ENCODE data around the gene FUBP3. TPM values are rescaled to one million over a fixed set of nuclear protein-coding genes. Genes with fewer than 3 reads are reported as not detected.

FUBP3 gene
- total RNA-seq, 4 donors from 2014 or later: 71.7 to 83.9 (median 77.8) TPM

- WGBS, 2 donors: 2 to 4% methylated on average over 22 to 27 of the region's 40 CpGs
- intact Hi-C loops (cut with DNase I): no loop called here
These were observed 524 bp downstream of the FUBP3 start for GRCh38 chr9:130579738-130580463.

GRCh38 chr9:130581766-130582165 lies 2.4 kb downstream of the FUBP3 start:
- no peaks in the 10 kb centered on the region for H3K36me3 ChIP-seq
- no peak for DNase-seq
- H3K4me3 ChIP-seq (replicated peaks in 1 of 3): no peak overlapping the region
- peaks cover 34 to 49% of the 10 kb centered on the region in 2 donors for H3K4me1 ChIP-seq
- intact Hi-C loops (cut with DNase I): no loop called here
- TF ChIP-seq POLR2A (IDR thresholded peaks at IDR 0.05) (no peak), CTCF (IDR thresholded peaks at IDR 0.05) (no peak)
- H3K9me3 ChIP-seq: no peaks in the 10 kb centered on the region
- no peaks in the 10 kb centered on the region for H3K27me3 ChIP-seq
- H3K27ac ChIP-seq: no peak overlapping the region
- 85 to 89% methylated on average over 3 of the region's 3 CpGs for WGBS, 2 donors

More at GRCh38 chr9:130579738-130580463, 524 bp downstream of the FUBP3 start:
- no peaks in the 10 kb centered on the region for H3K36me3 ChIP-seq
- peaks cover 36 to 62% of the 10 kb centered on the region in 2 donors for H3K4me1 ChIP-seq
- DNase-seq: no peak
- no peaks in the 10 kb centered on the region for H3K9me3 ChIP-seq
- TF ChIP-seq POLR2A (IDR thresholded peaks at IDR 0.05) (no peak), CTCF (IDR thresholded peaks at IDR 0.05) (no peak)
- H3K4me3 ChIP-seq (replicated peaks in 1 of 3): peak overlapping the region; percentile 95 to 100 (median 95)
- H3K27ac ChIP-seq: peak overlapping the region in 2 of 3 donors; percentile 79 to 90
- H3K27me3 ChIP-seq: no peaks in the 10 kb centered on the region

- H3K4me1 ChIP-seq: peaks cover 32 to 44% of the 10 kb centered on the region in 2 donors
- TF ChIP-seq CTCF (IDR thresholded peaks at IDR 0.05): no peak
- TF ChIP-seq POLR2A (IDR thresholded peaks at IDR 0.05): peak in 1 of 2 donors; percentile 11
- WGBS, 2 donors: 27 to 36% methylated on average over 4 of the region's 4 CpGs
- no peaks in the 10 kb centered on the region for H3K27me3 ChIP-seq
- no peaks in the 10 kb centered on the region for H3K36me3 ChIP-seq
- no peak overlapping the region for H3K4me3 ChIP-seq (replicated peaks in 1 of 3)
- peak overlapping the region in 2 of 3 donors; percentile 37 to 51 for H3K27ac ChIP-seq
- peak; percentile 62 to 63 for DNase-seq
- intact Hi-C loops (cut with DNase I): no loop called here
- H3K9me3 ChIP-seq: no peaks in the 10 kb centered on the region
These were observed 3.9 kb downstream of the FUBP3 start for GRCh38 chr9:130583271-130583670.

GRCh38 chr9:130587921-130588320 lies 8.5 kb downstream of the FUBP3 start:
- Histone ChIP-seq H3K27ac (peak overlapping the region in 1 of 3 donors; percentile 91), H3K36me3 (no peaks in the 10 kb centered on the region), H3K4me3 (replicated peaks in 1 of 3) (no peak overlapping the region), H3K27me3 (no peaks in the 10 kb centered on the region), H3K4me1 (peaks cover 41 to 63% of the 10 kb centered on the region in 2 donors), H3K9me3 (no peaks in the 10 kb centered on the region)
- 83 to 86% methylated on average over 3 of the region's 3 CpGs for WGBS, 2 donors
- no peak for DNase-seq
- intact Hi-C loops (cut with DNase I): no loop called here
- TF ChIP-seq POLR2A (IDR thresholded peaks at IDR 0.05) (no peak), CTCF (IDR thresholded peaks at IDR 0.05) (no peak)

- Histone ChIP-seq H3K4me1 (peaks cover 37 to 60% of the 10 kb centered on the region in 2 donors), H3K4me3 (replicated peaks in 1 of 3) (no peak overlapping the region), H3K27ac (peak overlapping the region in 2 of 3 donors; percentile 82 to 91), H3K27me3 (no peaks in the 10 kb centered on the region), H3K36me3 (no peaks in the 10 kb centered on the region), H3K9me3 (no peaks in the 10 kb centered on the region)
- intact Hi-C loops (cut with DNase I): no loop called here
- no peak for DNase-seq
- TF ChIP-seq POLR2A (IDR thresholded peaks at IDR 0.05): no peak
- no peak for TF ChIP-seq CTCF (IDR thresholded peaks at IDR 0.05)
- WGBS, 2 donors: 68 to 81% methylated on average over 4 of the region's 4 CpGs
These were observed 9.0 kb downstream of the FUBP3 start for GRCh38 chr9:130588416-130588815.

Measured in thyroid gland (tissue), 4 donors.